CD4-positive, alpha-beta T cell treated with Interleukin-17A for 1 hour (primary cell): ENCODE measurements around the gene THNSL1.
A peak's percentile ranks its signal among the peaks of the same experiment; 100 is the strongest.
"Not testable (repeated sequence)": the region's sequence is repeated elsewhere in the genome, so short reads cannot be mapped to it uniquely, and the experiment has no call there.

Experiments used
- DNase-seq: peaks from one replicate; pipeline ENCODE4 v3.0.0-alpha.2; 2020

THNSL1 gene

GRCh38 chr10:25016376-25017153 is at the start of gene THNSL1:
THNSL1 (plus strand) TSS chr10:25016612; CDS start chr10:25023224, 6,612 bp downstream.
- peak; percentile 98 for DNase-seq

- DNase-seq: no peak
Measured at GRCh38 chr10:24966962-24967481, 49.4 kb upstream of the THNSL1 start.

GRCh38 chr10:24968349-24968748 is 48.1 kb upstream of the THNSL1 start:
- DNase-seq: no peak

- not testable (repeated sequence) for DNase-seq
Measured at GRCh38 chr10:24968951-24969350, 47.5 kb upstream of the THNSL1 start.

GRCh38 chr10:24969841-24970281 is 46.6 kb upstream of the THNSL1 start:
- no peak for DNase-seq

- DNase-seq: no peak
Measured at GRCh38 chr10:24971374-24971773, 45.0 kb upstream of the THNSL1 start.

GRCh38 chr10:24973163-24973562 is 43.2 kb upstream of the THNSL1 start:
- DNase-seq: no peak

GRCh38 chr10:24974976-24975375 is 41.4 kb upstream of the THNSL1 start:
- no peak for DNase-seq

GRCh38 chr10:24979685-24980084 is 36.7 kb upstream of the THNSL1 start:
- no peak for DNase-seq

- no peak for DNase-seq
Measured at GRCh38 chr10:24981161-24981710, 35.2 kb upstream of the THNSL1 start.

GRCh38 chr10:24982319-24983112 is 33.9 kb upstream of the THNSL1 start:
- no peak for DNase-seq

- DNase-seq: no peak
Measured at GRCh38 chr10:24983130-24983529, 33.3 kb upstream of the THNSL1 start.

- DNase-seq: no peak
Measured at GRCh38 chr10:24983946-24984345, 32.5 kb upstream of the THNSL1 start.

GRCh38 chr10:24984906-24985305 is 31.5 kb upstream of the THNSL1 start:
- no peak for DNase-seq

GRCh38 chr10:24988831-24989640 is 27.4 kb upstream of the THNSL1 start:
- no peak for DNase-seq

- DNase-seq: no peak
Measured at GRCh38 chr10:24989867-24990266, 26.5 kb upstream of the THNSL1 start.

- no peak for DNase-seq
Measured at GRCh38 chr10:24991298-24991697, 25.1 kb upstream of the THNSL1 start.

- no peak for DNase-seq
Measured at GRCh38 chr10:24992512-24993133, 23.8 kb upstream of the THNSL1 start.

- no peak for DNase-seq
Measured at GRCh38 chr10:24993237-24993958, 23.0 kb upstream of the THNSL1 start.

- DNase-seq: no peak
Measured at GRCh38 chr10:24995072-24995471, 21.3 kb upstream of the THNSL1 start.

GRCh38 chr10:24998044-24998443 is 18.4 kb upstream of the THNSL1 start:
- no peak for DNase-seq
